MM.1S (cell line): ENCODE measurements around the gene PHF19.

Experiments used
- DNase-seq: peaks from one replicate; pipeline ENCODE4 v3.0.0-alpha.2; 2015
- H2AFZ ChIP-seq: fragments of 300-600 bp; sonication (generic); 2 replicates; pipeline ENCODE4 v1.6.0; 2016; ENCODE audit warnings: antibody characterized with exemption, low read length
- H3F3A ChIP-seq: fragments of 300-600 bp; sonication (generic); 2 replicates; pipeline ENCODE4 v1.6.1; 2016; ENCODE audit warnings: mild to moderate bottlenecking, antibody characterized with exemption, low read length, moderate library complexity, mixed read lengths; ENCODE audit not compliant: insufficient read depth
- H3K27ac ChIP-seq: fragments of 300-600 bp; sonication (generic); 2 replicates; pipeline ENCODE4 v1.5.1; 2016; ENCODE audit warnings: mild to moderate bottlenecking, low read length
- H3K27me3 ChIP-seq: fragments of 300-600 bp; sonication (generic); replicated peaks from 2 replicates; pipeline ENCODE4 v1.6.0; 2016; ENCODE audit warnings: low read length; ENCODE audit not compliant: insufficient read depth
- H3K36me3 ChIP-seq: fragments of 300-600 bp; sonication (generic); replicated peaks from 2 replicates; pipeline ENCODE4 v1.6.1; 2016; ENCODE audit warnings: mild to moderate bottlenecking, low read length, mixed read lengths; ENCODE audit not compliant: insufficient read depth
- H3K4me1 ChIP-seq: fragments of 300-600 bp; sonication (generic); 2 replicates; pipeline ENCODE4 v1.6.1; 2016; ENCODE audit warnings: low read length, mixed read lengths
- H3K4me2 ChIP-seq: fragments of 300-600 bp; sonication (generic); 2 replicates; pipeline ENCODE4 v1.6.0; 2016; ENCODE audit warnings: low read depth, low read length
- H3K4me3 ChIP-seq: fragments of 300-600 bp; sonication (generic); 2 replicates; pipeline ENCODE4 v1.5.1; 2016; ENCODE audit warnings: low read length, mixed read lengths
- H3K79me2 ChIP-seq: fragments of 300-600 bp; sonication (generic); 2 replicates; pipeline ENCODE4 v1.6.1; 2016; ENCODE audit warnings: mixed run types, low read length, mixed read lengths
- H3K9ac ChIP-seq: fragments of 300-600 bp; sonication (generic); 2 replicates; pipeline ENCODE4 v1.6.1; 2016; ENCODE audit warnings: low read length, mixed read lengths
- H3K9me2 ChIP-seq: fragments of 300-600 bp; sonication (generic); replicated peaks from 2 replicates; pipeline ENCODE4 v1.6.1; 2016; ENCODE audit warnings: mild to moderate bottlenecking, low read length, mixed read lengths; ENCODE audit not compliant: insufficient read depth
- H3K9me3 ChIP-seq: fragments of 300-600 bp; sonication (generic); replicated peaks from 2 replicates; pipeline ENCODE4 v1.6.1; 2016; ENCODE audit warnings: mild to moderate bottlenecking, low read length, mixed read lengths; ENCODE audit not compliant: insufficient read depth
- H4K20me1 ChIP-seq: fragments of 300-600 bp; sonication (generic); 2 replicates; pipeline ENCODE4 v1.6.1; 2016; ENCODE audit warnings: mild to moderate bottlenecking, low read length, moderate library complexity, mixed read lengths; ENCODE audit not compliant: insufficient read depth
- CTCF ChIP-seq: fragments of 300-600 bp; sonication (generic); IDR thresholded peaks from 2 replicates; pipeline ENCODE4 v1.5.1; 2016; ENCODE audit warnings: antibody characterized with exemption, low read length, mixed read lengths
- EZH2 ChIP-seq: fragments of 300-600 bp; sonication (generic); optimal IDR thresholded peaks from 2 replicates; pipeline ENCODE3; 2017; ENCODE audit warnings: low read depth, mild to moderate bottlenecking, antibody characterized with exemption, low read length, mixed read lengths
- EZH2phosphoT487 ChIP-seq: fragments of 300-600 bp; sonication (generic); IDR thresholded peaks from 2 replicates; pipeline ENCODE4 v1.6.1; 2018; ENCODE audit warnings: antibody characterized with exemption, low read length

PHF19 gene

DNA sequence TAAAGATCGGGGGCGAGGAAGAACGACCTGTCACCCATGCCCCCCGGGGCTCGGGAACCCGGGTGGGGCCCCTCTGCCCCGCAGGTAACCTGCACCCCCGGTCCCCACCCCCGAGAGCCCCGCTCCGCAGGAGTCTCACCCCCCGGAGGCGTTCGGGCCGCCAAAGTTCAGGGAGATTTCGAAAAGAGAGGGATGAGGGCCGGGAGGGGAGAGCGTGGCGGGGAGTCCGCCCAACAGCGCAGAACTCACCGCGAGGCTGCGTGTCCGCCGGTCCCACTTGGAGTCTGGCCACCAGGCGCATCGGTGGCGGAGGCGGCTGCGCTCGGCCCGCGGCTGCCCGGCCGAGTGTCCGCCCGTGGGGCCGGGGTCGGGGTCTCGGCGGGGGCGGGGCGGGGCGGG is at the start of gene PHF19:
TSS of gene PHF19 (minus strand) at position 347 of the 399 bp plus-strand sequence. CDS start 2,447 bp downstream, outside the sequence.
- Histone ChIP-seq H3K9me3 (no peaks in the 10 kb centered on the region), H3K36me3 (0 out of 2 replicates have a peak, but pooled peaks cover 8% of the 10 kb centered on the region), H3K79me2 (peaks cover 38% of the 10 kb centered on the region), H3K4me1 (peaks cover 59% of the 10 kb centered on the region), H3K4me3 (peak within 1 kb of the TSS; percentile 85), H4K20me1 (no peaks in the 10 kb centered on the region), H3K27ac (peak within 1 kb of the TSS; percentile 99), H3K9ac (peak within 1 kb of the TSS; percentile 99), H2AFZ (peak within 1 kb of the TSS; percentile 55; the same call in 1 of the 2 replicates), H3K4me2 (peak within 1 kb of the TSS; percentile 99), H3K9me2 (no peaks in the 10 kb centered on the region), H3K27me3 (no peaks in the 10 kb centered on the region), H3F3A (peaks cover 66% of the 10 kb centered on the region)
- no peak for TF ChIP-seq EZH2phosphoT487
- no peak for TF ChIP-seq EZH2
- no peak for TF ChIP-seq CTCF
- peak; percentile 57 for DNase-seq

- DNase-seq = no peak
- Histone ChIP-seq H3K27ac (peak within 1 kb of the TSS; percentile 43; the same call in 1 of the 2 replicates), H3K4me1 (peaks cover 40% of the 10 kb centered on the region), H3K9me3 (no peaks in the 10 kb centered on the region), H3K79me2 (no peaks in the 10 kb centered on the region), H3K4me2 (0 out of 2 replicates have a peak within 1 kb of the TSS, but pooled peaks have one; percentile 92), H3K9me2 (no peaks in the 10 kb centered on the region), H3F3A (peaks cover 33% of the 10 kb centered on the region), H3K36me3 (no peaks in the 10 kb centered on the region), H3K4me3 (no peak within 1 kb of the TSS), H4K20me1 (no peaks in the 10 kb centered on the region), H3K27me3 (no peaks in the 10 kb centered on the region), H3K9ac (no peak within 1 kb of the TSS), H2AFZ (no peak within 1 kb of the TSS)
- TF ChIP-seq CTCF (no peak), EZH2 (no peak), EZH2phosphoT487 (no peak)
Measured at GRCh38 chr9:120926397-120926928, 49.5 kb upstream of the PHF19 start, which contains the start of gene TRAF1. TRAF1 (minus strand) TSS chr9:120926796; CDS start chr9:120926075, 721 bp downstream.

GRCh38 chr9:120925535-120926396 is 48.8 kb upstream of the PHF19 start:
- TF ChIP-seq CTCF (no peak), EZH2 (no peak)
- H3K36me3 ChIP-seq = no peaks in the 10 kb centered on the region
- H3K4me2 ChIP-seq = no peak overlapping the region
- no peak for DNase-seq
- no peak overlapping the region for H3K27ac ChIP-seq
- no peak overlapping the region for H3K9ac ChIP-seq
- no peaks in the 10 kb centered on the region for H4K20me1 ChIP-seq
- H3K4me3 ChIP-seq = no peak overlapping the region
- no peaks in the 10 kb centered on the region for H3K9me3 ChIP-seq
- H3F3A ChIP-seq = peaks cover 26% of the 10 kb centered on the region
- no peaks in the 10 kb centered on the region for H3K9me2 ChIP-seq
- no peaks in the 10 kb centered on the region for H3K27me3 ChIP-seq
- H3K4me1 ChIP-seq = peaks cover 34% of the 10 kb centered on the region
- no peak overlapping the region for H2AFZ ChIP-seq
- H3K79me2 ChIP-seq = no peaks in the 10 kb centered on the region
